ENCODE measurements around the gene FBXO11. TPM values are rescaled to one million over a fixed set of nuclear protein-coding genes. Genes with fewer than 3 reads are reported as not detected.

Gene FBXO11
- total RNA-seq, 2 experiments from 2014 or later: 61.1 to 64.0 TPM

DNA sequence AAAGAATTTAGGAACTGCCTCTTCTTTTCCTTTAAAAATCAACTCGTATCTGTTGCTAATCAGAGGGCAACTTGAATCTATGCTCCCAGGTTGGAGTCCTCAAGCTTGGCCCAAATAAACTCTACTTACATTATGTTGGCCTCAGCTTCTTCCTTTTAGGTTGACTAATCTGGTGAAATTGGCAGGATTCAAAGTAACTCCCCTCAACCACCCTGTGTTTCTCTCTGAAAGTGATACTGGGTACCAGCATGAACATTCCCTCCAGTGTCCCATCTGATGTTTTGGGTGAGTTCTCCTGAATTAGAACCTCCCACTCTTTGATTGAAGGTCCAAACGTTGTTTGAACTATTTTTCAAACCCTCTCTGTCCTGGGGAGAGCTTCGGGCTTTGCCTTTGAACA lies 164.7 kb downstream of the FBXO11 start:
- Mint-ChIP-seq H3K9me3 (no peaks in the 10 kb centered on the region), H3K27ac (no peak overlapping the region), H3K4me3 (no peak overlapping the region), H3K4me1 (peaks cover 6% of the 10 kb centered on the region), H3K36me3 (no peaks in the 10 kb centered on the region), H3K27me3 (peaks cover 8% of the 10 kb centered on the region)
- DNase-seq (no peak), ATAC-seq (ENCODE audit: low read depth) (no peak)
- POLR2A ChIA-PET: no interaction called here

DNA sequence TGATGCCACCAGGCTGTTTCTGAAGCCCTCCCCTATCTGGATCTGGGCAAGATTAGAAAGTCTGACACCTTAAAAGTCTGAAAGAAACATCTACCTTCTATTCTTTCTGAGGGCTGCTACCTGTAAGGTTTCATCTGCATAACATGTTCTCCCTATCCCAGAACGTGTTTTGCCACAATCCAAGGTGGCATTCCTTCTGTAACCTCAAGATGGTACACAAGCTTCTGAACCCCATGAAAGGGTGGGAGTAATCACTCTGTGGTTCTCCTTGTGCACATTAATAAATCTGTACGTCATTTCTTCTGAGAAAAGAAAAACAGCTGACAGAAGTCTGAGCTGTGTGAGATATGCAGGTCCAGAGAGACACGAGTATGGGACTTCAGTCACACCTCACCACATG lies 165.2 kb downstream of the FBXO11 start:
- ATAC-seq (ENCODE audit: low read depth) (no peak), DNase-seq (no peak)
- Mint-ChIP-seq H3K9me3 (no peaks in the 10 kb centered on the region), H3K36me3 (no peaks in the 10 kb centered on the region), H3K27me3 (peaks cover 9% of the 10 kb centered on the region), H3K4me3 (no peak overlapping the region), H3K4me1 (peaks cover 6% of the 10 kb centered on the region), H3K27ac (no peak overlapping the region)
- POLR2A ChIA-PET: no interaction called here

Other genes with a start within 250 kb of the FBXO11 start
- 10 to 100 TPM; 86.3 to 89.1 TPM for gene MSH6, start 123.4 kb downstream of the FBXO11 start, total RNA-seq

Data from activated naive CD8-positive, alpha-beta T cell treated with anti-CD3 and anti-CD28 coated beads, Interleukin-2, amount 10 ng/mL, durations not matched to agents 7 days and 5 days (primary cell).